ENCODE results near the gene LMF1.

DNA sequence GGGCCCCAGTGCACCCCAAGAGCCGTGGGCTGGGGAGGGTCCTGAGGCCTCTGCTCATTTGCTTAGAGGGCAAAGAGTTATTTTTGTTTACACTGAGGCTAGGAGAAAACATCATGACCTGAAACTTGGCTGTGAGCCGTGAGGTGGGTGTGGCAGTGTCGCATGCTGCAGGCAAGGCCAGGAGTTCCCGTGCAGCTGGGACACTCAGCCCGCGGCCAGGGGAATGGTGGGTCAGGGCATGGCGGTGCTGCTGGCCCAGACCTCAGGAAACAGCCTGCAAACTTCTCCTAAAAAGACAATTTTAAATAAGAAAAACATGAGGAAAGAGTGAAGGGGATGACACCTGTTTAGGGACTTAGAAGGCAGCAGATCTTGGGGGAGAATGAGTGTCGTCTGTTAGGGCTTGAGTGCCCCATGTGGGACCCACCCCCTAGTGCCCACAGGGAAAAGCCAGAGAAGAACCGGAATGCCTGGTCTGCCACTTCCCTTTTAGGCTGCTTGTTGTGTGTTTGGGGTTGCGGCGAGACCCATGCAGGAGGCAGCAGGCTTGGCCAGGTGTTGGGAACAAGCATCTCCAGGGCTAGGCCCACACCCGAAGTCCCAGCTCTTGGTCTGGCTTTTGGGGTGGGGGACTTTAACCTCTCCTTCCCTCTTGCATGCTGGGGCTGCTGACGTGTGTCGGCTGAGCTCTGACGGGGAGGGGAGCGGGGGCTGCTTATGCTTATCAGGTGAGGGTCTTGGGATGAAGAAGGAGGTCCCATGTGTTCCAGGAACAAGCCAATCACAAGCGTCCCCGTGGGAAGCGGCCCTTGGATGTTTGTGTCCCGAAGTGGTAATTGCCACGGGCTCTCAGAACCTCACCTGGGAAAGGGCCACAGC lies 89.3 kb downstream of the LMF1 start:
- TF ChIP-seq MXI1 (conservative IDR thresholded peaks at IDR 0.05; ENCODE audit: poor library complexity, severe bottlenecking) (no peak), POLR2AphosphoS5 (IDR thresholded peaks at IDR 0.05) (no peak), RAD21 (conservative IDR thresholded peaks at IDR 0.05) (no peak), EZH2 (IDR thresholded peaks at IDR 0.05; ENCODE audit: borderline replicate concordance, insufficient read depth, low read length, poor library complexity, severe bottlenecking) (no peak), EP300 (conservative IDR thresholded peaks at IDR 0.05; ENCODE audit: poor library complexity, severe bottlenecking) (no peak), SMC3 (conservative IDR thresholded peaks at IDR 0.05; ENCODE audit: poor library complexity) (no peak)
- TF ChIP-seq, protein P1, sequence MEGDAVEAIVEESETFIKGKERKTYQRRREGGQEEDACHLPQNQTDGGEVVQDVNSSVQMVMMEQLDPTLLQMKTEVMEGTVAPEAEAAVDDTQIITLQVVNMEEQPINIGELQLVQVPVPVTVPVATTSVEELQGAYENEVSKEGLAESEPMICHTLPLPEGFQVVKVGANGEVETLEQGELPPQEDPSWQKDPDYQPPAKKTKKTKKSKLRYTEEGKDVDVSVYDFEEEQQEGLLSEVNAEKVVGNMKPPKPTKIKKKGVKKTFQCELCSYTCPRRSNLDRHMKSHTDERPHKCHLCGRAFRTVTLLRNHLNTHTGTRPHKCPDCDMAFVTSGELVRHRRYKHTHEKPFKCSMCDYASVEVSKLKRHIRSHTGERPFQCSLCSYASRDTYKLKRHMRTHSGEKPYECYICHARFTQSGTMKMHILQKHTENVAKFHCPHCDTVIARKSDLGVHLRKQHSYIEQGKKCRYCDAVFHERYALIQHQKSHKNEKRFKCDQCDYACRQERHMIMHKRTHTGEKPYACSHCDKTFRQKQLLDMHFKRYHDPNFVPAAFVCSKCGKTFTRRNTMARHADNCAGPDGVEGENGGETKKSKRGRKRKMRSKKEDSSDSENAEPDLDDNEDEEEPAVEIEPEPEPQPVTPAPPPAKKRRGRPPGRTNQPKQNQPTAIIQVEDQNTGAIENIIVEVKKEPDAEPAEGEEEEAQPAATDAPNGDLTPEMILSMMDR (IDR thresholded peaks at IDR 0.05; ENCODE audit: poor library complexity, severe bottlenecking) = no peak
- TF ChIP-seq, protein P2, sequence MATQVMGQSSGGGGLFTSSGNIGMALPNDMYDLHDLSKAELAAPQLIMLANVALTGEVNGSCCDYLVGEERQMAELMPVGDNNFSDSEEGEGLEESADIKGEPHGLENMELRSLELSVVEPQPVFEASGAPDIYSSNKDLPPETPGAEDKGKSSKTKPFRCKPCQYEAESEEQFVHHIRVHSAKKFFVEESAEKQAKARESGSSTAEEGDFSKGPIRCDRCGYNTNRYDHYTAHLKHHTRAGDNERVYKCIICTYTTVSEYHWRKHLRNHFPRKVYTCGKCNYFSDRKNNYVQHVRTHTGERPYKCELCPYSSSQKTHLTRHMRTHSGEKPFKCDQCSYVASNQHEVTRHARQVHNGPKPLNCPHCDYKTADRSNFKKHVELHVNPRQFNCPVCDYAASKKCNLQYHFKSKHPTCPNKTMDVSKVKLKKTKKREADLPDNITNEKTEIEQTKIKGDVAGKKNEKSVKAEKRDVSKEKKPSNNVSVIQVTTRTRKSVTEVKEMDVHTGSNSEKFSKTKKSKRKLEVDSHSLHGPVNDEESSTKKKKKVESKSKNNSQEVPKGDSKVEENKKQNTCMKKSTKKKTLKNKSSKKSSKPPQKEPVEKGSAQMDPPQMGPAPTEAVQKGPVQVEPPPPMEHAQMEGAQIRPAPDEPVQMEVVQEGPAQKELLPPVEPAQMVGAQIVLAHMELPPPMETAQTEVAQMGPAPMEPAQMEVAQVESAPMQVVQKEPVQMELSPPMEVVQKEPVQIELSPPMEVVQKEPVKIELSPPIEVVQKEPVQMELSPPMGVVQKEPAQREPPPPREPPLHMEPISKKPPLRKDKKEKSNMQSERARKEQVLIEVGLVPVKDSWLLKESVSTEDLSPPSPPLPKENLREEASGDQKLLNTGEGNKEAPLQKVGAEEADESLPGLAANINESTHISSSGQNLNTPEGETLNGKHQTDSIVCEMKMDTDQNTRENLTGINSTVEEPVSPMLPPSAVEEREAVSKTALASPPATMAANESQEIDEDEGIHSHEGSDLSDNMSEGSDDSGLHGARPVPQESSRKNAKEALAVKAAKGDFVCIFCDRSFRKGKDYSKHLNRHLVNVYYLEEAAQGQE (IDR thresholded peaks at IDR 0.05; ENCODE audit: borderline replicate concordance) = no peak

Data from neural cell (in vitro differentiated cells).